Activated effector memory CD4-positive, alpha-beta T cell treated with Interleukin-2 at 50 U/mL for 16 hours (primary cell): ENCODE results near the gene PADI4.

Experiments used
- DNase-seq: peaks from one replicate; pipeline ENCODE4 v3.0.0-alpha.2; 2020

The PADI4 gene, protein sequence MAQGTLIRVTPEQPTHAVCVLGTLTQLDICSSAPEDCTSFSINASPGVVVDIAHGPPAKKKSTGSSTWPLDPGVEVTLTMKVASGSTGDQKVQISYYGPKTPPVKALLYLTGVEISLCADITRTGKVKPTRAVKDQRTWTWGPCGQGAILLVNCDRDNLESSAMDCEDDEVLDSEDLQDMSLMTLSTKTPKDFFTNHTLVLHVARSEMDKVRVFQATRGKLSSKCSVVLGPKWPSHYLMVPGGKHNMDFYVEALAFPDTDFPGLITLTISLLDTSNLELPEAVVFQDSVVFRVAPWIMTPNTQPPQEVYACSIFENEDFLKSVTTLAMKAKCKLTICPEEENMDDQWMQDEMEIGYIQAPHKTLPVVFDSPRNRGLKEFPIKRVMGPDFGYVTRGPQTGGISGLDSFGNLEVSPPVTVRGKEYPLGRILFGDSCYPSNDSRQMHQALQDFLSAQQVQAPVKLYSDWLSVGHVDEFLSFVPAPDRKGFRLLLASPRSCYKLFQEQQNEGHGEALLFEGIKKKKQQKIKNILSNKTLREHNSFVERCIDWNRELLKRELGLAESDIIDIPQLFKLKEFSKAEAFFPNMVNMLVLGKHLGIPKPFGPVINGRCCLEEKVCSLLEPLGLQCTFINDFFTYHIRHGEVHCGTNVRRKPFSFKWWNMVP

GRCh38 chr1:17307946-17308345 is at the start of gene PADI4:
Gene PADI4, plus strand, starts transcription at chr1:17308197. Its CDS starts 26 bp downstream, at chr1:17308223.
- DNase-seq, result no peak

- no peak for DNase-seq
Observed at GRCh38 chr1:17258758-17259130, 49.3 kb upstream of the PADI4 start.

DNA sequence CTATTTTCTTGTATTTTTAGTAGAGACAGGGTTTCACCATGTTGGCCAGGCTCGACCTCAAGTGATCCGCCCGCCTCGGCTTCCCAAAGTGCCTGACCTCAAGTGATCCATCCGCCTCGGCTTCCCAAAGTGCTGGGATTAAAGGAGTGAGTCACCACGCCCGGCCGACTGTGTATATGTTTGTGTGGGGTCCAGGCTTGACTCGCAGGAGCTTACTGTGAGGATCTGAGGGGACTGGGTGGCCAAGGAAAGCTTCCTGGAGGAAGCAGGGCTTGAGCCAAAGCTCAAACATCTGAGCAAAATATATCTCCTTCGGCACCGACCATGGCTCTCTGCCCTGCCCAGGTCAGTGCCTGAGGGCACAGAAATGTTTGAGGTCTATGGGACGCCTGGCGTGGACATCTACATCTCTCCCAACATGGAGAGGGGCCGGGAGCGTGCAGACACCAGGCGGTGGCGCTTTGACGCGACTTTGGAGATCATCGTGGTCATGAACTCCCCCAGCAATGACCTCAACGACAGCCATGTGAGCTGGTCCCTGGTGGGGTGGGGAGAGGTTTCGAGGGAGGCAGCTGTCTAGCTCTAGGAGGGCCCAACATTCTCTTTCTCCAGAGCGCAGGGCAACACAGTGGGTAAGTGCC is 48.6 kb upstream of the PADI4 start:
- DNase-seq, result no peak

GRCh38 chr1:17260264-17260663 is 47.7 kb upstream of the PADI4 start:
- DNase-seq, result no peak

- DNase-seq, result no peak
Observed at GRCh38 chr1:17260738-17261137, 47.3 kb upstream of the PADI4 start.

- DNase-seq, result no peak
Observed at GRCh38 chr1:17263936-17264335, 44.1 kb upstream of the PADI4 start.

DNA sequence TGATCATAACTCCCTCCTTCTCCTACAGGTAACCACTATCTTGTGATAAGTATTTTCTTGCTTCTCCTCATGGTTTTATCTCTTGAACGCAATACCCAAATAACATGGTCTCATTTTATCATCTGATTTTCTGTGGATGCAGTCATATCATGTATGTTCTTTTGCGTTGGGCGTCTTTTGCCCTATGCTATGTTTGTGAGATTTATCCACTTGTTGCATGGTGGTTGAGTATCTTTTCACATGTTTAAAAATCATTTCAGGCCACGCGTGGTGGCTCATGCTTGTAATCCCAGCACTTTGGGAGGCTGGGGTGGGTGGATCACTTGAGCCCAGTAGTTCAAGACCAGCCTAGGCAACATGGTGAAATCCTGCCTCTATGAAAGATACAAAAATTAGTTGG is 43.5 kb upstream of the PADI4 start:
- DNase-seq, result no peak

DNA sequence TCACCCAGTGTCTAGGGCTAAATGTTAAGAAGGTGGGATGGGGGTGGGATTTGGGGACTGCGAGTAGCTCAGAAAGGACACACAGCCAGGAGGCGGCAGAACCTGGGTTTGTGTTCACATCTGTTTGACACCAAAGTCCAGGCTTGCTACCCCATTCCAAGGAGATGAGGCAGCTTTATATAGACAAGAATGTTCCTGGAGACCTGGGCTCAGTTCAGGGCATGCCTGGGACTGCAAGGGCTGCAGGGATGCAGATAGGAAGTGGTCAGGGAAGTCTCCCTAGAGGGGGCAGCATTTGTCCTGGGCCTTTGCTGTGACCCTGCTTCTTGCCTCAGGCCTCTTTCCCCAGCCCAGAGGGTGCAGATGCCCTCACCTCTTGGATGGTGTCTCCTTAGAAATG is 42.8 kb upstream of the PADI4 start:
- DNase-seq, result no peak

DNA sequence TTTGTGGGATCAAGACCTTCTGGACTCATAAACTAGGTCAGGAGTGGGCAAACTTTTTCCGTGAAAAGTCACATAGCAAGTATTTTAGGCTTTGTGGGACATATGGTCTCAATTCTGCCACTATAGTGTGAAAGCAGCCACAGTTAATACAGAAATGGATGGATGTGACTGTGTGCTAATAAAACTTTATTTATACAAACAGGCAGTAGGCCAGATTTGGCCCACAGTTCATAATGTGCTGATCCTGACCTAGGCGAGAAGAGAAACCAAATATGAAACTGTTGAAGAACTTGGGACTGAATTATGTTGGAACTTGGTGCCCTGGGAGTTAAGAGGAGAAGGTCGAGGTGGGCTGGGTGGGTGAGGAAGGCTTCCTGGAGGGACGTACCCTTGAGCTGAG is 42.0 kb upstream of the PADI4 start:
- DNase-seq, result no peak

- no peak for DNase-seq
Observed at GRCh38 chr1:17270891-17271765, 36.9 kb upstream of the PADI4 start.

GRCh38 chr1:17272066-17272465 is 35.9 kb upstream of the PADI4 start:
- DNase-seq, result no peak

DNA sequence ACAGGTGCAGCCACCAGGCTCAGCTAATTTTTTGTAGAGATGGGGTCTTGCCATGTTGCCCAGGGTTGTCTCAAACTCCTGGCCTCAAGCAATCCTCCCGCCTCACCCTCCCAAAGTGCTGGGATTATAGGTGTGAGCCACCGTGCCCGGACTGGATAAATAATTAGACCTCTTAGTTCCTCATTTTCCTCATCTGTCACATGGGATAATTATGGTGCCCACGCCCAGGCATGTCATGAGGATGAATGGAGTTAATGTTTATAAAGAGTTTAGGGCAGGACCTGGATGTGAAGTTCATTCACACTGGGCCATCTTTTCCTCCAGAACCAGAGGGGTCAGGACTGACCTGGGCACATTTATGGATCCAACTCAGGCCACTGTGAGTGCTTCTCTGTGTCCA is 35.4 kb upstream of the PADI4 start:
- DNase-seq, result no peak

GRCh38 chr1:17273096-17273495 is 34.9 kb upstream of the PADI4 start:
- DNase-seq, result no peak

- no peak for DNase-seq
Observed at GRCh38 chr1:17274186-17275170, 33.5 kb upstream of the PADI4 start.

GRCh38 chr1:17276568-17276967 is 31.4 kb upstream of the PADI4 start:
- DNase-seq, result no peak

DNA sequence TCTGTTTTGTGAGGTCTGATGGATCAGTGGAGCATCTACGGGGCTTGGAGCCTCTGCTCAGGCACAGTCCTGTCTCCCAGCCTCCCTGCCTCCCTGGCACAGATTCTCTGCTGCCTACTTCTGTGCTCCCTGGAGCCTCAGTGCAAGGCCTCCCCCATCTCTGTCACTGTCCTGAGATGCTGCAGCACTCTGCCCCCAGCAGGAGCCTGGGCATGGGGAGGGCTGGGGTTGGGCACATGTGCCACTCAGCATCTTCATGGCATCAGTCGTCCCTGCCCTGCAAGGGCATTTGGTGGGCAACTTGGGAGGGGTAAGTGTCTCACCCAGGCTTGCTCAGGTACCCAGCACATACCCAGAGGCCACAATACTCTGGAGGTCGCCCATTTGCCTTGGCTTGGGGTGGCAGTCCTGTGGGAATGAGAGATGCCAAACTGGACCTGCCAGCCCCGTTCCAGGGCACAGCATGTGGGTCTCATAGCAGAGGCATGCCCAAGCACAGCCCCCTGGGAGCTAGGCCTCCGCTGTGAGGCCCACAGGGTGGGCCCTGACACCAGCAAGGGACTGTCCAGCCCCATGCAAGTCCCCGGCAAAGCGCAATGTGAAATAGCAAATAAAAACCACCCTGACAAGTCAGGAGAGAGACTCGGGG is 30.4 kb upstream of the PADI4 start:
- DNase-seq, result no peak

- DNase-seq, result no peak
Observed at GRCh38 chr1:17278996-17279830, 28.8 kb upstream of the PADI4 start.

- no peak for DNase-seq
Observed at GRCh38 chr1:17280436-17280835, 27.6 kb upstream of the PADI4 start.

- DNase-seq, result no peak
Observed at GRCh38 chr1:17280894-17281293, 27.1 kb upstream of the PADI4 start.

DNA sequence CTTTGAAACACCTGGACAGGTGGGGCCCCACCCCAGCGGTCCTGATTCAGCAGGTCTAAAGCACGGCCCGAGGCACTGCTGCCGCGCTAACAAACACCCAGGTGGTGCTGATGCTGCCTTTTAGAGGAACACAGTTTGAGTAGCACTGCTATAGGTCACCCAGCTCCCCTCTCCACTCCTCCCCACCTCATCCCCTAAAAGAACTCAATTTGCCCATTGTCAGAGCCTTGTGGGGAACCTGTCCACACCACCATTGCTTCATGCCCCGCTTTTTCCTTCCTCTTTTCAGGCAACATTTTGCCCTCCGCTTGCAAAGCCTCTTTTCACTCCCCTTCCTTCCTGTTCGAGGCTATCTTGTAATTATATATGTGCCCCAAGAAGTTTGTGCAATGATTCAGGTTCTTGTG is 26.2 kb upstream of the PADI4 start:
- no peak for DNase-seq
